GM23338 (cell line): ENCODE data around the gene LURAP1L. TPM values are rescaled to one million over a fixed set of nuclear protein-coding genes. Genes with fewer than 3 reads are reported as not detected.

Experiments
- ATAC-seq: fragments of 200-7000 bp; cut with Tn5 transposase; 3 replicates; pipeline ENCODE4 v1.9.1; 2020
- DNase-seq: peaks from one replicate; pipeline ENCODE4 v3.0.0-alpha.2; 2015; ENCODE audit warnings: low spot score
- H2AFZ ChIP-seq: fragments of 200-600 bp; sonication (generic); 2 replicates; pipeline ENCODE4 v1.8.0; 2016; ENCODE audit warnings: antibody characterized with exemption, mild to moderate bottlenecking, moderate library complexity
- H3F3A ChIP-seq: fragments of 200-600 bp; sonication (generic); replicated peaks from 2 replicates; pipeline ENCODE4 v1.8.0; 2017; ENCODE audit warnings: antibody characterized with exemption, mixed run types, low read depth
- H3K27ac ChIP-seq: fragments of 200-600 bp; sonication (generic); 2 replicates; pipeline ENCODE4 v1.6.1; 2016; ENCODE audit warnings: low read depth
- H3K27me3 ChIP-seq: fragments of 200-600 bp; sonication (generic); 2 replicates; pipeline ENCODE4 v1.8.0; 2016; ENCODE audit warnings: mild to moderate bottlenecking, mixed run types, moderate library complexity; ENCODE audit not compliant: insufficient read depth
- H3K36me3 ChIP-seq: fragments of 200-600 bp; sonication (generic); 2 replicates; pipeline ENCODE4 v1.8.0; 2016; ENCODE audit warnings: mild to moderate bottlenecking; ENCODE audit not compliant: insufficient read depth
- H3K4me1 ChIP-seq: fragments of 200-600 bp; sonication (generic); 2 replicates; pipeline ENCODE4 v1.8.0; 2016; ENCODE audit warnings: mild to moderate bottlenecking, moderate library complexity; ENCODE audit not compliant: insufficient read depth
- H3K4me2 ChIP-seq: fragments of 200-600 bp; sonication (generic); 2 replicates; pipeline ENCODE4 v1.7.1; 2017; ENCODE audit warnings: mixed run types
- H3K4me3 ChIP-seq: fragments of 200-600 bp; sonication (generic); 2 replicates; pipeline ENCODE4 v1.6.1; 2016; ENCODE audit warnings: mixed run types
- H3K79me2 ChIP-seq: fragments of 200-600 bp; sonication (generic); replicated peaks from 2 replicates; pipeline ENCODE4 v1.8.0; 2017; ENCODE audit warnings: mild to moderate bottlenecking; ENCODE audit not compliant: insufficient read depth
- H3K9me2 ChIP-seq: fragments of 200-600 bp; sonication (generic); 2 replicates; pipeline ENCODE4 v1.8.0; 2017; ENCODE audit not compliant: insufficient read depth
- H4K20me1 ChIP-seq: fragments of 200-600 bp; sonication (generic); replicated peaks from 2 replicates; pipeline ENCODE4 v1.8.0; 2017; ENCODE audit warnings: mild to moderate bottlenecking; ENCODE audit not compliant: insufficient read depth
- H3K27ac Mint-ChIP-seq: 2 replicates; pipeline ENCODE4 v1.8.0; 2020; ENCODE audit warnings: inconsistent platforms, mild to moderate bottlenecking, moderate library complexity, mixed read lengths
- H3K27me3 Mint-ChIP-seq: 3 replicates; pipeline ENCODE4 v1.8.0; 2022; ENCODE audit warnings: low read depth, mild to moderate bottlenecking, moderate library complexity, mixed read lengths, inconsistent platforms; ENCODE audit not compliant: insufficient read depth, poor library complexity
- H3K36me3 Mint-ChIP-seq: 3 replicates; pipeline ENCODE4 v1.8.0; 2021; ENCODE audit warnings: low read depth, mild to moderate bottlenecking, inconsistent platforms, moderate library complexity, mixed read lengths
- H3K4me1 Mint-ChIP-seq: 3 replicates; pipeline ENCODE4 v1.8.0; 2020; ENCODE audit warnings: mild to moderate bottlenecking, inconsistent platforms, mixed read lengths
- H3K4me3 Mint-ChIP-seq: 3 replicates; pipeline ENCODE4 v1.8.0; 2021; ENCODE audit warnings: moderate library complexity, mild to moderate bottlenecking, inconsistent platforms, mixed read lengths
- H3K9me3 Mint-ChIP-seq: 3 replicates; pipeline ENCODE4 v1.8.0; 2020; ENCODE audit warnings: moderate library complexity, mild to moderate bottlenecking, inconsistent platforms, mixed read lengths
- EZH2 ChIP-seq: fragments of 200-600 bp; sonication (generic); IDR thresholded peaks from one replicate; pipeline ENCODE4 v1.8.0; 2017; ENCODE audit warnings: antibody characterized with exemption, mild to moderate bottlenecking, low read depth; ENCODE audit not compliant: unreplicated experiment
- JUNB ChIP-seq: IDR thresholded peaks from one replicate; pipeline ENCODE4 v1.6.1; 2016; ENCODE audit warnings: antibody characterized with exemption; ENCODE audit not compliant: unreplicated experiment
- POLR2AphosphoS5 ChIP-seq: IDR thresholded peaks from 2 replicates; pipeline ENCODE4 v1.6.1; 2016; ENCODE audit warnings: antibody characterized with exemption, low read depth
- STAT1 ChIP-seq: IDR thresholded peaks from one replicate; pipeline ENCODE4 v1.6.1; 2016; ENCODE audit warnings: antibody characterized with exemption; ENCODE audit not compliant: unreplicated experiment
- ZNF114 ChIP-seq: fragments of 250-450 bp; sonication (Bioruptor Pico); IDR thresholded peaks from 2 replicates; pipeline ENCODE4 v1.5.0; 2020; ENCODE audit warnings: mild to moderate bottlenecking, moderate library complexity
- polyA plus RNA-seq: library from polyadenylated mRNA; unstranded; fragments of >200 nt; fragmentation: Nextera tagmentation; extraction: Ambion mirVana; gene quantifications from 2 replicates; pipeline ENCODE4 v1.2.1, GENCODE V29; 2016
- total RNA-seq: library from RNA; depleted of rRNA; stranded (reverse); fragments of >200 nt; shearing (Covaris generic); gene quantifications from 2 replicates; pipeline ENCODE4 v1.2.3, GENCODE V29; 2014
- TF ChIP-seq, protein P1 (sequence below): IDR thresholded peaks from one replicate; pipeline ENCODE4 v1.6.1; 2018; ENCODE audit warnings: antibody characterized with exemption; ENCODE audit not compliant: unreplicated experiment
- TF ChIP-seq, protein P2 (sequence below): IDR thresholded peaks from 2 replicates; pipeline ENCODE4 v1.6.1; 2016; ENCODE audit warnings: antibody characterized with exemption

Gene LURAP1L
- total and polyA plus RNA-seq, 2 experiments from 2014 or later = 1.2 to 1.6 TPM

DNA sequence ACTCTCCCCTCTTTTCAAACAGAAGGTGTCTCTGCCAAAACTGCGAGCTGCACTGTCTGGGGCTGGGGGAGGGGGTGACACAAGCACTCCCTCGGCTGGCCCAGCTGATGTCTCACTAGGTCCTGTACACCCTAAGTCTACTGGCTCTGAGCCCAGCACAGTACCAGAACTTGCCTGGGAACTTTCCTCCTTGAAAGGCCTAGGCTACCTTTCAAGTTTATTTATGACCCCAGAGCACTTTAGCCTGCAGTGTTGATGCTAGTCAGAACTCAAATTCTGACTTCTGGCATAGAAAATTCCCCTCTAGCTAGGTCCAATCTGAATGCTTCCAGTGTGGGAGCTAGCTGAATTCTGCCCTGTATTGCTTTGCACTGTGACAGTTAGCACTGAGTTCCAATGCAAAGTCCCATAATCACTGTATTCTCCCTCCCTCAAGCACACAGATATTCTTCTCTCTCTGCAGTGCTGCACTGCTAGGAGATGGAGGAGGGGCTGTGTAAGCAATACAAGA, 10.5 kb downstream of the LURAP1L start (continued):
- TF ChIP-seq EZH2 = no peak
- TF ChIP-seq, protein P1, sequence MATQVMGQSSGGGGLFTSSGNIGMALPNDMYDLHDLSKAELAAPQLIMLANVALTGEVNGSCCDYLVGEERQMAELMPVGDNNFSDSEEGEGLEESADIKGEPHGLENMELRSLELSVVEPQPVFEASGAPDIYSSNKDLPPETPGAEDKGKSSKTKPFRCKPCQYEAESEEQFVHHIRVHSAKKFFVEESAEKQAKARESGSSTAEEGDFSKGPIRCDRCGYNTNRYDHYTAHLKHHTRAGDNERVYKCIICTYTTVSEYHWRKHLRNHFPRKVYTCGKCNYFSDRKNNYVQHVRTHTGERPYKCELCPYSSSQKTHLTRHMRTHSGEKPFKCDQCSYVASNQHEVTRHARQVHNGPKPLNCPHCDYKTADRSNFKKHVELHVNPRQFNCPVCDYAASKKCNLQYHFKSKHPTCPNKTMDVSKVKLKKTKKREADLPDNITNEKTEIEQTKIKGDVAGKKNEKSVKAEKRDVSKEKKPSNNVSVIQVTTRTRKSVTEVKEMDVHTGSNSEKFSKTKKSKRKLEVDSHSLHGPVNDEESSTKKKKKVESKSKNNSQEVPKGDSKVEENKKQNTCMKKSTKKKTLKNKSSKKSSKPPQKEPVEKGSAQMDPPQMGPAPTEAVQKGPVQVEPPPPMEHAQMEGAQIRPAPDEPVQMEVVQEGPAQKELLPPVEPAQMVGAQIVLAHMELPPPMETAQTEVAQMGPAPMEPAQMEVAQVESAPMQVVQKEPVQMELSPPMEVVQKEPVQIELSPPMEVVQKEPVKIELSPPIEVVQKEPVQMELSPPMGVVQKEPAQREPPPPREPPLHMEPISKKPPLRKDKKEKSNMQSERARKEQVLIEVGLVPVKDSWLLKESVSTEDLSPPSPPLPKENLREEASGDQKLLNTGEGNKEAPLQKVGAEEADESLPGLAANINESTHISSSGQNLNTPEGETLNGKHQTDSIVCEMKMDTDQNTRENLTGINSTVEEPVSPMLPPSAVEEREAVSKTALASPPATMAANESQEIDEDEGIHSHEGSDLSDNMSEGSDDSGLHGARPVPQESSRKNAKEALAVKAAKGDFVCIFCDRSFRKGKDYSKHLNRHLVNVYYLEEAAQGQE = no peak
- no peak for TF ChIP-seq POLR2AphosphoS5
- no peak for TF ChIP-seq STAT1
- no peak for TF ChIP-seq ZNF114

DNA sequence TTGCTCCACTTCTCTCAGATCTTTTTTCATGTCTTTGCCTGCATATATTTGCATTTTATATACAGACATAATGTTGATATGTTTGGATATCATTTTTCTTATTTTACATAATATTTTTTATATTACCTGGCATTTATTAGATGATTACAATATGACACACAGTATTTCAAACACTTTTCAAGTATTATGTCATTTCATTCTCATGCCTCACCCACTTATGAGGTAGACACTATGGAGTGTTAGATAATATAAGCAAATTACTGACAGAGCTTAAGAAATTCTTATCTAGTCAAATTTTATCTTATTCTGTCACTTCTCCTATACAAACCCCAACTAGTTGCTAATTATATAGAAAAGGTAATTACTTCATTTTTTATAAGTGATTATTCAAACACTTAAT, 11.1 kb downstream of the LURAP1L start:
- Histone ChIP-seq H3K9me2 (no peaks in the 10 kb centered on the region), H3K4me3 (no peak overlapping the region), H3K36me3 (no peaks in the 10 kb centered on the region), H3K79me2 (no peaks in the 10 kb centered on the region), H3K4me2 (no peak overlapping the region), H3F3A (no peaks in the 10 kb centered on the region), H2AFZ (no peak overlapping the region), H4K20me1 (no peaks in the 10 kb centered on the region), H3K4me1 (no peaks in the 10 kb centered on the region), H3K27ac (no peak overlapping the region), H3K27me3 (no peaks in the 10 kb centered on the region)
- no peaks in the 10 kb centered on the region for H3K36me3 Mint-ChIP-seq
- DNase-seq (no peak), ATAC-seq (no peak)
- H3K4me3 Mint-ChIP-seq = no peak overlapping the region
- peaks cover 5% of the 10 kb centered on the region for H3K27me3 Mint-ChIP-seq
- no peak for TF ChIP-seq JUNB
- TF ChIP-seq, protein P1 = no peak
- TF ChIP-seq, protein P2, sequence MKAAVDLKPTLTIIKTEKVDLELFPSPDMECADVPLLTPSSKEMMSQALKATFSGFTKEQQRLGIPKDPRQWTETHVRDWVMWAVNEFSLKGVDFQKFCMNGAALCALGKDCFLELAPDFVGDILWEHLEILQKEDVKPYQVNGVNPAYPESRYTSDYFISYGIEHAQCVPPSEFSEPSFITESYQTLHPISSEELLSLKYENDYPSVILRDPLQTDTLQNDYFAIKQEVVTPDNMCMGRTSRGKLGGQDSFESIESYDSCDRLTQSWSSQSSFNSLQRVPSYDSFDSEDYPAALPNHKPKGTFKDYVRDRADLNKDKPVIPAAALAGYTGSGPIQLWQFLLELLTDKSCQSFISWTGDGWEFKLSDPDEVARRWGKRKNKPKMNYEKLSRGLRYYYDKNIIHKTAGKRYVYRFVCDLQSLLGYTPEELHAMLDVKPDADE = no peak
- H3K27ac Mint-ChIP-seq = no peak overlapping the region
- no peaks in the 10 kb centered on the region; the same call in 2 of the 3 replicates for H3K4me1 Mint-ChIP-seq
- H3K9me3 Mint-ChIP-seq = no peaks in the 10 kb centered on the region
